NCI-H2081 (cell line): ENCODE results near the gene FAM219A.
A peak's percentile ranks its signal among the peaks of the same experiment; 100 is the strongest.
"Not testable (repeated sequence)": the region's sequence is repeated elsewhere in the genome, so short reads cannot be mapped to it uniquely, and the experiment has no call there.

Experiments used
- DNase-seq, 2 experiments: peaks; one replicate each; lab custom pipeline; 2025; lab: John Stamatoyannopoulos, UW

FAM219A gene

DNA sequence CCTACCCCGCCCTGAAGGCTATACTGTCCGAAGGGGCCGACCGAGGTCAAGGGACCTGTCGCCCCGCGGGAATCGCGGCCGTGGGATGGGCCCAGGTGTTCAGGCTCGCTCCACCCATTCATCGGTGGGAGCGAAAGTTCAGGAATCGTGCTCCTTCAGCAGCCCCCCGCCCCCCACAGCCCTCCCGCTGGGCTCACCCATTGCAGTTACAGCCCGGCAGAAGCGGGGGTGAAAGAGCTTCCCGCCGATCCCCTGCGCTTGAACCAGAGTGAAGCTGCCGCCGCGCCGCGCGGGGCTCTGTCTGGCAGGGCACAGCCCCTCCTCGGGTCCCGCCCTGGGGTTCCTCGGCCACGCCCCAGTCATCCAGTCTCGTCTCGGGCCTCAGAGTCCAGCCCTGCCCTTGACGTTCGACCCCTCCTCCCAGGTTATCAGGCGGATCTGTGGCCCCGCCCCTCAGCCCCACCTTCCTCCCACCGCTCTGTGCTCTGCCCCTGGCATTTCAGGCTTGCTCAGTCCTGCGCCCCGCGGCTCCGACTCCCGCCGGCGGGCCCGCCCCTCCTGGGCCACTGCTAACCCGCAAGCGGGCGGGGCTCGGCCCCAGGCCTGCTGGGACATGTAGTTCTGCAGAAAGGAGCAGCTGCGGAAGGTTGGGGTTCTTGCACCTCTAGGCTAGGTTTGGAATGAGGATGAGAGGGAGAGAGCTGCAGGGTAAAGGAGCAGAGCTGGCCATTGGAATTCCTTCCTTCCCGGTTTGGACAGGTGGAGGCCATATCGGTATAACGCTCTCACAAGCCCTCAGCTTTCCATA, 81.6 kb downstream of the FAM219A start, which contains the start of gene MYORG:
Gene MYORG, minus strand, starts transcription at position 303 of the 808 bp plus-strand sequence. CDS start 3,955 bp downstream, outside the sequence.
- DNase-seq: peak; percentile 95 to 96

DNA sequence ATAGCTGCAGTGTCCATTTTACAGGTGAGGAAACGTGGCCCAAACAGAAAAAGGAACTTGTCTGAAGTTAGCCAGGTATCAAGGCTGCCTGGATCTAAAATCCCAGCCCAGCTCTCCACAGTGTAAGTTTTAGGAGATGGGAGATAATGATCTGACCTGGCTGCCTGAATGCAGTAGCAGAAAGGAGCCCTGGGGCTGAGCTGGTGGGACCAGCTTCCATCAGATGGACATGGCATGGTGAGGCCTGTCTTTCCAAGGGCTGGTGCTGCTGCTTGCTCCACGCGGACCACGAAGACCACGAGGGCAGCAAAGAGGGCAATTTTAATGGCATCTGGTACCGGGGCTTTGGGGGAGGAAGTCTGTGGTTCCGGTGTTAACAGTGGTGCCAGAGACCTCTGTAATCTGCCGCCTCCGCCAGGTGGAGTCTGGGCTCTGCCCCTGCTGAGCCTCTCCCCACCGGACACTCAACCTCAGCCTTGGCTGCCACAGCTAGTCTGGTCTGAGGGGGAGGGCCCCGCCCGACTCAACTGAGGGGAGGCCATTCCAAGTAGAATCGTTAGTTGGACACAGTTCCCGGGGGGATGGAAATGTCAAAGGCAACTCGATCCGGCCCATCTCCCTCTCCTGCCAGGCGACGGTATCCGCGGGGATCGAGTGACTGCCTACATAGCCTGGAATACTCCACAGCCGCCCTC, 82.3 kb downstream of the FAM219A start:
- peak; percentile 30 to 36 for DNase-seq

GRCh38 chr9:34374905-34375552, 83.3 kb downstream of the FAM219A start:
- DNase-seq: peak in 1 of 2 experiments; percentile 26

GRCh38 chr9:34374339-34374738, 84.0 kb downstream of the FAM219A start:
- no peak for DNase-seq

- DNase-seq: no peak
Observed at GRCh38 chr9:34373749-34374148, 84.6 kb downstream of the FAM219A start.

DNA sequence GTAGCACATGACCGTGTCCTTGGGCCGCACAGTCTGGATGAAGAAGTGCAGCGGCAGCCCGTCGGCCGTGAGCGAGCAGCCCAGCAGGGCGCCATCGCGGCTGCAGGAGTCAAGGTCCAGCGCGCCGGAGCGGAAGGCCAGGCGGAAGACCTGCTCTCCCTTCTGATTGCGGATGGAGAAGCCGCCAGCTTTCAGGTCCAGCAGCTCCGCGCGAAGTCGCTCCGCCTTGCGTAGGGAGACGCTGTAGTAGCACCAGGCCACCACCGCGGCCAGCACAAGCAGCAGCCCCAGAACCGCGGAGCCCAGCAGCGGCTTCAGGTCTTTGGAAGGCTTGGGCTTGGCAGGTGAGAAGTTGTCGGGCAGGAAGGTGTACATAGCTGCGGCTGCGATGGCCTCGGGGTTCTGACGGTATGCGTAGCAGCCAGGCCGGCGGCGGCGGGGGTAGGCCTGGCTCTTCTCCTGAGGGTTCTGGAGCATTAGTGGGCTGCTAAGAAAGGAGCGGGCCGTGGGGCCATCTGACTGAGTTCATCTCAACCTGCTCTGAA, 85.8 kb downstream of the FAM219A start:
- no peak for DNase-seq

GRCh38 chr9:34371886-34372466, 86.4 kb downstream of the FAM219A start:
- DNase-seq: no peak

DNA sequence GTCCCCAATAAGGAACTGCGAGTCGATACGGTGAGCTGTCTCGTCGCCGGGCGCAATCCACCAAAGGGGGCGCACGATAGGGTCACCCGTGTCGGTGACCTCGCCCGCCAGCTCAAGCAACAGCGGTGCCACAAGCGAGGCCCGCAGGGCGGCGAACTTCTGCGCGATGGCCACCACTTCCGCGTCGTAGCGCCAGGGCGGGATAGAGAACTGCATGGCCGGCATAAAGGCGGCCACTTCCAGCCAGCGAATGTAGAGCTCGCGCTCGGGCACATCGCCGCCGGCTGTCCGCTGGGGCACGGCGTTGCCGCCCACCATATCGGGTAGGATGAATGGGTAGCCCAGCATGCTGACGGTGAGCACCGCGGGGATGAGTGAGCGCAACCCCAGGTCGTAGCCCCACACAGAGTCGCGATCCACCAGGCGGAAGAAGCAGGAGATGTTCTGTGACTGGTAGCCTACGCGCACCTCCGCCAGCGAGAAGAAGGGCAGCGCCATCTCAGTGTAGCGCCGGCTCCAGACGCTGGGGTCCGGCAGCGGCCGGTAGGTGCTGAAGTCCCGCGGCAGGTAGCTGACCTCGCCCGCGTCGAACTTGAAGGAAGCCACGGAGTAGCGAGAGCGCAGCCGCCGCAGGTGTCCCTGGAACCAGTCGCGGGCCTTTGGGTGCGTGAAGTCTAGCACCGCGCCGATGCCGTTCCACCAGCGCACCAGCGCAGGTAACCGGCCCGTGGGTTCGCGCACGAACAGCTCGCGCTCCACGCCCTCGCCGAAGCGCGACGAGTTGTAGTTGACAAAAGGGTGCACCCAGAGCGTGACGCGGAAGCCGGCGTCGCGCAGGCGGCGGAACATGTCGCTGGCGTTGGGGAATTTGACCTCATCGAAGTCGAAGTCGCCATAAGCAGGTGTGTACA, 87.1 kb downstream of the FAM219A start:
- no peak for DNase-seq

DNA sequence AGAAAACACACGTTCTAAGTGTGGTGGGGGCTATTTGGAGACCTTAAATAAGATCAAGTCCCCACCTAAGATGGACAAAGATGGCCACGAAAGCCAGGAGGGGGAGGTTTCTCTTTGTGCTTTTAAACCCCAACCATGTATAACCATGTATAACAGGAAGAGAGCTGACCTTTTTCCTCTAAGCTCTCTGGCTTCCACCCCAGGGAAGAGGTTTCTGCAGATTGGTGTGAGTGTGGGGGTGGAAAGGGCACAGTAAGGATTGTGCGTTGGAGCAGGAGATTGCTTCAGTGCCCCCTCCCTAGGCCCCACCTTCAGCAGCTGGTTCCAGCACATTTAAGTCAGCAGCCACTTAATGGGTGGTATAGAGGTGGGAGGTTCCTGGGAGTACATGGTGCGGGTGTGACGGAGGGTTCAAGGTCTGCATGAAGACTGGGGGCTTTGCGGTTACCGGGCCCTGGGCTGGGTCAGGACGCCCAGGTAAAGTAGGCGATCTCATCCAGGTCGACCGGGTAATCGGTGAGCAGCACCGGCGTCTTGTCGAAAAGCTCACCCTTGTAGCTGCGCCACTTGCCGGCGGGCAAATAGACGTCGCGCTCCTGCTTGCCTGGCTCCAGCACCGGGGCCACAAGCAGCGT, 87.9 kb downstream of the FAM219A start:
- DNase-seq: no peak

DNA sequence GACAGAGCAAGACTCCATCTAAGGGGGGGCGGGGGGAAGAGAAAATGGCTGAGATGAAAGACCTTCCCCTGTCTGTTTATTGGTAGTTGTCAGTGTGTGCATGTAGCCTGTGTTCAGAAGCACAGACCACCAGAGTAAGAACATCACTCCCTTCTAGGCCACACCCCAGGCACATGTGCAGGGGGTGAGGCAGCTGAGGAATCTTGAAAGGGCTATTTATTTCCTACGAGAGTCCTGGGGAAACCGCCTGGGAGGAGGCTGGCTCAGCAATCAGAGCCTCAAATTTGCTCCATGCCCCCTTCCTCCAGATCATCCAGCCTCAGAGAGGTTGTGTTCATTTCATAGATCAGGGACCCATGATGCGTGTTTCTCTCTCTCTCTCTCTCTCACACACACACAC, 88.7 kb downstream of the FAM219A start:
- DNase-seq: no peak

DNA sequence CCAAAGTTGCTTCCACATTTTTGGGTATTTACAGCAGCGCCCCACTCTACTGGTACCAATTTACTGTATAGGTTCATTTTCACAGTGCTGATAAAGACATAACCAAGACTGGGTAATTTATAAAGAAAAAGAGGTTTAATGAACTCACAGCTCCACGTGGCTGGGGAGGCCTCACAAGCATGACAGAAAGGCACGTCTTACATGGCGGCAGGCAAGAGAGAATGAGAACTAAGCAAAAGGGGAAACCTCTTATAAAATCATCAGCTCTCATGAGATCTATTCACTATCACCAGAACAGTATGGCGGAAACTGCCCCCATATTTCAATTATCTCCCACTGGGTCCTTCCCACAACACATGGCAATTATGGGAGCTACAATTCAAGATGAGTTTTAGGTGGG, 89.6 kb downstream of the FAM219A start:
- DNase-seq: not testable (repeated sequence)

GRCh38 chr9:34367751-34368410, 90.5 kb downstream of the FAM219A start:
- not testable (repeated sequence) for DNase-seq

GRCh38 chr9:34366365-34366764, 92.0 kb downstream of the FAM219A start:
- no peak for DNase-seq

GRCh38 chr9:34365282-34365681, 93.1 kb downstream of the FAM219A start:
- no peak for DNase-seq

DNA sequence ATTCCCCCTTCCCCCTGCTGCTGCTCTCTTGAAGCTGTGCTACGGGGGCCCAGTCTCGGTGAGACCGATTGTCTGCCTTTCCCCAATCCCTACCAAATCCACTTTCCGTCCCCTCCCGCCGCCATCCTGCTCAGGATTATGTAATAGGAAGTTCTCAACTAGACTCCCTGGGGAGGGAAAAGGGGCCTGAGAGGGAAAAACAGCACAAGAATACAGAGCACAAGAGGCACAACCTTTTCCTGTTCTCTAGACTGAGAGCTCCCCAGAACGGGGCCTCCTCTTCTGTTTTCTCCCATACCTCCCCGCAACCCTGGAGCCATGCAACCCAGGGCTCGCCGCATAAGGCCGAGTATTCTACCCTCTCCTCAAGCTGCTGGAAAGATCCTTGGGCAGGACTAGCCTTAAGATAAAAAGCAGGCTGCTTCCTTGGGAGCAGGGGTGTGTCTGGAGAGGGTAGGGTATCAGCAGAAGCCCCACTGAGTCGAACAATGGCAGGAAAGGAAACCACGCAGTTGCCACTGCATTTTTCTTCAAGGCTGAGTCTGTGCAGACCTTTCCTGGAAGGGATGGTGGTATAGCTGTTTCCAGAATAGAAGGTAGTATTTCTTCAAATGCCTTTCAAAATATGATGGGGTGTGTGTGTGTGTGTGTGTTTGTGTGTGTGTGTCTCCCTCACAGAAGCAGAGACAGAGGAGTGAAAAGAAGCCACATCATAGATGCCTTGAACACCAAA, 94.6 kb downstream of the FAM219A start:
- no peak for DNase-seq

- no peak for DNase-seq
Observed at GRCh38 chr9:34362614-34363214, 95.7 kb downstream of the FAM219A start.

DNA sequence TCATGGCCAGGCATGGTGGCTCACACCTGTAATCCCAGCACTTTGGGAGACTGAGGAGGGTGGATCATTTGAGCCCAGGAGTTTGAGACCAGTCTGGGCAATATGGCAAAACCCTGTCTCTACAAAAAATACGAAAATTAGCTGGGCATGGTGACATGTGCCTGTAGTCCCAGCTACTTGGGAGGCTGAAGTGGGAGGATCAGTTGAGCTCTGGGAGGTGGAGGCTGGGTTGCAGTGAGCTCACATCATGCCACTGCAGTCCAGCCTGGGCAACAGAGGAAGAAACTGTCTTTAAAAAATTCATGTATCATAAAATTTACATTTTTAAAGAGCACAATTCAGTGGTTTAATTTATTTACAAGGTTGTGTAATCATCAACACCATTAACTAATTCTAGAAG, 105.4 kb downstream of the FAM219A start:
- DNase-seq: not testable (repeated sequence)

DNA sequence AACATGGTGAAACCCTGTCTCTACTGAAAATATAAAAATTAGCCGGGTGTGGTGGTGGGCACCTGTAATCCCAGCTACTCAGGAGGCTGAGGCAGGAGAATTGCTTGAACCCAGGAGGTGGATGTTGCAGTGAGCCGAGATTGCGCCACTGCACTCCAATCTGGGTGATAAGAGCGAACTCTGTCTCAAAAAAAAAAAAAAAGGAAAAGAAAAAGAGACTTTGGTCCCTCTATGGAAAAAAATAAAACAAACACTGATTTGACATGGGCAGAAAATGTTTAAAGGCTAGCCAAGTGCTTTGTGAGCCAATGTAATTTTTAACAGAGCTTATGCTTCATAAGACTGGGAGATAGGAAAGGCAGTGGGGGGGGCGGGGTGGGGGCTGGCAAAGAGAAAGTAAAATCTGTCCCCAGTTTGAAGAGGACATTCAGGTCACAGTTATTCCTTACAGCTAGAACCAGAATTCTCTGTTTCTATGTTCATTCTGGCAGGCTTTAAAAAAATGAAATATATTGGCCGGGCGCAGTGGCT, 106.2 kb downstream of the FAM219A start:
- not testable (repeated sequence) for DNase-seq

- no peak for DNase-seq
Observed at GRCh38 chr9:34349324-34349723, 109.0 kb downstream of the FAM219A start.
